PC-3 (cell line): ENCODE results near the gene GAB4. TPM values are rescaled to one million over a fixed set of nuclear protein-coding genes. Genes with fewer than 3 reads are reported as not detected.

Experiments
- ATAC-seq: fragments of 200-7000 bp; cut with Tn5 transposase; 2 replicates; pipeline ENCODE4 v1.9.1; 2020; ENCODE audit warnings: mild to moderate bottlenecking, moderate library complexity
- BruUV-seq: library from RNA; stranded (reverse); fragments of 400-500 nt; replicated peaks from 2 replicates; lab custom pipeline; 2021; lab: Mats Ljungman, UMichigan
- CTCF ChIA-PET: fragments of 300-600 bp; sonication (Branson Sonifier 250); formaldehyde crosslinking; loops from one replicate; lab custom pipeline; 2022; ENCODE audit warnings: antibody characterized with exemption; lab: Charles Lee
- POLR2A ChIA-PET: fragments of 300-600 bp; sonication (Branson Sonifier 250); formaldehyde crosslinking; loops from one replicate; lab custom pipeline; 2022; ENCODE audit warnings: antibody characterized with exemption; ENCODE audit not compliant: unreplicated experiment; lab: Charles Lee
- DNase-seq: peaks from one replicate; pipeline ENCODE4 v3.0.0-alpha.2; 2015
- H2AFZ ChIP-seq: fragments of 300-600 bp; sonication (generic); 2 replicates; pipeline ENCODE4 v1.6.0; 2016; ENCODE audit warnings: antibody characterized with exemption, low read length
- H3F3A ChIP-seq: fragments of 300-600 bp; sonication (generic); one replicate; pipeline ENCODE4 v1.6.0; 2017; ENCODE audit warnings: antibody characterized with exemption, low read length, control low read depth, mild to moderate bottlenecking; ENCODE audit not compliant: unreplicated experiment
- H3K27ac ChIP-seq: fragments of 300-600 bp; sonication (generic); 2 replicates; pipeline ENCODE4 v1.5.1; 2016; ENCODE audit warnings: mild to moderate bottlenecking, low read length
- H3K27me3 ChIP-seq: fragments of 300-600 bp; sonication (generic); 2 replicates; pipeline ENCODE4 v1.6.1; 2016; ENCODE audit warnings: low read length, mixed read lengths
- H3K36me3 ChIP-seq: fragments of 300-600 bp; sonication (generic); 2 replicates; pipeline ENCODE4 v1.6.1; 2016; ENCODE audit warnings: low read depth, mixed run types, low read length, mixed read lengths
- H3K4me1 ChIP-seq: fragments of 300-600 bp; sonication (generic); 2 replicates; pipeline ENCODE4 v1.5.1; 2016; ENCODE audit warnings: low read length; ENCODE audit not compliant: insufficient read depth
- H3K4me2 ChIP-seq: fragments of 300-600 bp; sonication (generic); 2 replicates; pipeline ENCODE4 v1.6.0; 2016; ENCODE audit warnings: low read length
- H3K4me3 ChIP-seq: fragments of 300-600 bp; sonication (generic); 2 replicates; pipeline ENCODE4 v1.5.1; 2016; ENCODE audit warnings: mild to moderate bottlenecking, low read length, mixed read lengths
- H3K79me2 ChIP-seq: fragments of 300-600 bp; sonication (generic); 2 replicates; pipeline ENCODE4 v1.6.1; 2017; ENCODE audit warnings: low read length, mixed read lengths
- H3K9ac ChIP-seq: fragments of 300-600 bp; sonication (generic); 2 replicates; pipeline ENCODE4 v1.6.0; 2016; ENCODE audit warnings: mild to moderate bottlenecking, low read length
- H3K9me2 ChIP-seq: fragments of 300-600 bp; sonication (generic); replicated peaks from 2 replicates; pipeline ENCODE4 v1.6.1; 2016; ENCODE audit warnings: mixed run types, low read length, mixed read lengths
- H3K9me3 ChIP-seq: fragments of 300-600 bp; sonication (generic); 2 replicates; pipeline ENCODE4 v1.6.1; 2016; ENCODE audit warnings: low read length, mixed read lengths
- H4K20me1 ChIP-seq: fragments of 300-600 bp; sonication (generic); 2 replicates; pipeline ENCODE4 v1.6.1; 2016; ENCODE audit warnings: low read length, mixed read lengths
- EZH2 ChIP-seq: fragments of 300-600 bp; sonication (generic); IDR thresholded peaks from one replicate; pipeline ENCODE4 v1.6.1; 2017; ENCODE audit warnings: antibody characterized with exemption, mild to moderate bottlenecking, low read length; ENCODE audit not compliant: unreplicated experiment
- EZH2phosphoT487 ChIP-seq: fragments of 300-600 bp; sonication (generic); IDR thresholded peaks from 2 replicates; pipeline ENCODE4 v1.6.1; 2018; ENCODE audit warnings: mild to moderate bottlenecking, antibody characterized with exemption, low read length, borderline replicate concordance
- intact Hi-C: fragments of 100-400 bp; cut with micrococcal nuclease; formaldehyde crosslinking; loops from 2 replicates; pipeline ENCODE4 v1.9.0; 2023
- total RNA-seq: library from RNA; depleted of rRNA; stranded (reverse); fragments of >200 nt; gene quantifications from 2 replicates; pipeline ENCODE4 v1.2.3, GENCODE V29; 2014
- TF ChIP-seq, protein P1 (sequence below): fragments of 300-600 bp; sonication (generic); conservative IDR thresholded peaks from 2 replicates; pipeline ENCODE4 v1.5.1; 2017; ENCODE audit warnings: antibody characterized with exemption, low read depth, mild to moderate bottlenecking, low read length

Gene GAB4
- total RNA-seq, 1 experiment from 2014 or later, result not detected

DNA sequence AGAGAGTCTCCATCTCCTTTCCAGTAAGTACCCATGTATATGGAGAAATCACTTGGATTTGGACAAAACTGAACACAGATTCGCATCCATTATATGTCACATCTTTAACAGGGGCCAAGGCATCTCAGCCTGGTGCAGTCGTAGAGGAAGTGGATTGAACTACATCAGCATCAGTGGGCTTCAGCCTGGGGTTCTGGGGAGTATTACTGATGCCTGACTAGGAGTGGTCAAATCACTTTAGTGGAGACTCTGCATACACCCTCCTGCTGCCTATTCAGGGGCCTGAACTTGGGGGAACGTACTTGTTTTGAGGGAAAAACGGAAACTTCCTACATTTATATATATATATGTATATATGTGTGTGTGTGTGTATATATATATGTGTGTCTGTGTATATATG lies 72.8 kb downstream of the GAB4 start:
- Histone ChIP-seq H3K36me3 (no peaks in the 10 kb centered on the region), H3K27ac (no peak overlapping the region), H2AFZ (no peak overlapping the region), H3K79me2 (no peaks in the 10 kb centered on the region), H3K4me3 (no peak overlapping the region), H3K9ac (no peak overlapping the region), H3K9me2 (no peaks in the 10 kb centered on the region), H3F3A (no peaks in the 10 kb centered on the region), H3K9me3 (no peaks in the 10 kb centered on the region), H4K20me1 (no peaks in the 10 kb centered on the region), H3K4me2 (no peak overlapping the region), H3K4me1 (no peaks in the 10 kb centered on the region), H3K27me3 (no peaks in the 10 kb centered on the region)
- ATAC-seq, result no peak
- no peak for TF ChIP-seq EZH2
- TF ChIP-seq EZH2phosphoT487, result no peak
- TF ChIP-seq, protein P1, sequence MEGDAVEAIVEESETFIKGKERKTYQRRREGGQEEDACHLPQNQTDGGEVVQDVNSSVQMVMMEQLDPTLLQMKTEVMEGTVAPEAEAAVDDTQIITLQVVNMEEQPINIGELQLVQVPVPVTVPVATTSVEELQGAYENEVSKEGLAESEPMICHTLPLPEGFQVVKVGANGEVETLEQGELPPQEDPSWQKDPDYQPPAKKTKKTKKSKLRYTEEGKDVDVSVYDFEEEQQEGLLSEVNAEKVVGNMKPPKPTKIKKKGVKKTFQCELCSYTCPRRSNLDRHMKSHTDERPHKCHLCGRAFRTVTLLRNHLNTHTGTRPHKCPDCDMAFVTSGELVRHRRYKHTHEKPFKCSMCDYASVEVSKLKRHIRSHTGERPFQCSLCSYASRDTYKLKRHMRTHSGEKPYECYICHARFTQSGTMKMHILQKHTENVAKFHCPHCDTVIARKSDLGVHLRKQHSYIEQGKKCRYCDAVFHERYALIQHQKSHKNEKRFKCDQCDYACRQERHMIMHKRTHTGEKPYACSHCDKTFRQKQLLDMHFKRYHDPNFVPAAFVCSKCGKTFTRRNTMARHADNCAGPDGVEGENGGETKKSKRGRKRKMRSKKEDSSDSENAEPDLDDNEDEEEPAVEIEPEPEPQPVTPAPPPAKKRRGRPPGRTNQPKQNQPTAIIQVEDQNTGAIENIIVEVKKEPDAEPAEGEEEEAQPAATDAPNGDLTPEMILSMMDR, result no peak
- BruUV-seq, result no TSS peak
- DNase-seq, result no peak
- intact Hi-C loops, result no loop called here
- ChIA-PET CTCF (no interaction called here), POLR2A (no interaction called here)

DNA sequence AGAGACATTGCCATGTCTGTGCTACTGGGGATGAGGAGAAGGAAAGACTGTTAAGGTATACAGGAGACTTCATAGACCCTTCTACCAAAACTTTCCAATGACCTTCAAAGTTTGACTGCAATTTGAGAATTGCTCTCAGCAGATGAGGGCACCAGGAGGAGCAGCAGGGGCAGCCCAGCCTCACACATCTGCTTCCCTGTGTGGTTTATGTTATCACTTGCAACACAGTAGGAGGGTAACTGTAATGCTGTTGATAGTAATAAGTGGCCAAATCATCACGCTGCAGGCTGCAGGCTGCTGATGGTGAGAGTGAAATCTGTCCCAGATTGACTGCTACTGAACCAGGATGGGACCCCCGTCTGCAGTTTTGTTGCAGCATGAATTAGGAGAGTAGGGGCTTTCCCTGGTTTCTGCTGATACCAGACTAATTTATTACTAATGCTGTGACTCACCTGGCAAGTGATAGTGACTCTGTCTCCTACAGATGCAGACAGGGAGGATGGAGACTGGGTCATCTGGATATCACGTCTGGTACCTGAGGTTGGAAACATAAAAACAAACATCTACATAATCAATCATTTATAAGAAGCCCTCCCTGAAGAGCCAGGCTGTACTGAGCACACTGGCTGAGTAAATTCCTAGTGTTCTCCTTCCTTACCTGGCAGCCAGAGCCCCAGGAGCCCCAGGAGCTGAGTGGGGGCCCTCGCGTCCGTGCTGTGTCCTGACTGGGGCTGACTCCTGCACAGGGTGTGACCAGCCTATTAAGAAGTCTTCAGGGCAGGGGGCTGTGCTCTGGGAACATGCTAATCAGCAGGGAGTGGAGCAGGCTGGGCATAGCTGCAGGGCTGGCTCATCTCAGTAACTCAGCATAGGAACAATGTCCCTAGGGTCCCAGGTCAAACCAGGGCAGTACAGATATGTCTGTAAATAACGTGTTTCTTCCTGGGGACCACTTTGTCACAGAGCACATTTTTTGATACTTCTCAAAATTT lies 74.4 kb downstream of the GAB4 start:
- POLR2A ChIA-PET, result no interaction called here
- no peaks in the 10 kb centered on the region for H3K9me3 ChIP-seq
- no peak overlapping the region for H3K4me3 ChIP-seq
- no peaks in the 10 kb centered on the region for H3F3A ChIP-seq
- TF ChIP-seq, protein P1, result no peak
- TF ChIP-seq EZH2phosphoT487, result no peak
- no peak for TF ChIP-seq EZH2
- H3K9ac ChIP-seq, result no peak overlapping the region
- no peaks in the 10 kb centered on the region for H3K27me3 ChIP-seq
- H4K20me1 ChIP-seq, result no peaks in the 10 kb centered on the region
- H3K36me3 ChIP-seq, result no peaks in the 10 kb centered on the region
- no TSS peak for BruUV-seq
- DNase-seq, result no peak
- no peaks in the 10 kb centered on the region for H3K9me2 ChIP-seq
- CTCF ChIA-PET, result no interaction called here
- H3K79me2 ChIP-seq, result no peaks in the 10 kb centered on the region
- H3K4me2 ChIP-seq, result no peak overlapping the region
- no peak overlapping the region for H3K27ac ChIP-seq
- H3K4me1 ChIP-seq, result no peaks in the 10 kb centered on the region
- no peak for ATAC-seq
- no peak overlapping the region for H2AFZ ChIP-seq
- intact Hi-C loops, result no loop called here

DNA sequence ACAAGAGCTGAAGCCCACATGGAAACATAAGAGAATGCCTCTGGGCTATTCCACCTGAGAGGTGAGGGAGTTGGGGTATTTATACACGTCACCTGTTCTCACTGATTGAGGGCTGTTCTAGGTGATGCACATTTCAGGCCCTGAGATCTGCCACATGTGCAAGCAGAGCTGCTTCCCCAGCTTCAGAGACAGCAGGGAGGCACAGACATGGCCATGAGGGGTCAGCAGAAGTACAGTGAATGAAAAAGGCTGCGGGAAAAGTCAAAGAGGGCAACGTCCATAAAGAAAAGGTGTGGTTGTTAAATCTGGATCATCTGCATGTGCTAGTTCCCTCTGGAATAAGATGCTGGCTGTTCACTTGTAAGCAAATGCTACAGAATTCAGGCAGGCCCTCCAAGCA lies 75.4 kb downstream of the GAB4 start:
- H4K20me1 ChIP-seq, result no peaks in the 10 kb centered on the region
- POLR2A ChIA-PET, result no interaction called here
- H2AFZ ChIP-seq, result no peak overlapping the region
- no TSS peak for BruUV-seq
- H3K9me2 ChIP-seq, result no peaks in the 10 kb centered on the region
- CTCF ChIA-PET, result interaction anchor here (1.0 kb wide), 1 partner anchor 126 kb away, joined by 4 read pairs; no protein-coding TSS in a partner anchor
- H3K27me3 ChIP-seq, result no peaks in the 10 kb centered on the region
- no peaks in the 10 kb centered on the region for H3K4me1 ChIP-seq
- no peaks in the 10 kb centered on the region for H3K36me3 ChIP-seq
- H3K9me3 ChIP-seq, result no peaks in the 10 kb centered on the region
- intact Hi-C loops, result no loop called here
- H3K4me2 ChIP-seq, result no peak overlapping the region
- H3K4me3 ChIP-seq, result no peak overlapping the region
- H3K9ac ChIP-seq, result no peak overlapping the region
- no peak overlapping the region for H3K27ac ChIP-seq
- DNase-seq, result no peak
- TF ChIP-seq, protein P1, result no peak
- TF ChIP-seq EZH2phosphoT487, result no peak
- TF ChIP-seq EZH2, result no peak
- no peaks in the 10 kb centered on the region for H3K79me2 ChIP-seq
- no peaks in the 10 kb centered on the region for H3F3A ChIP-seq
- ATAC-seq, result no peak
